ENCODE results near the gene AFF1.

DNA sequence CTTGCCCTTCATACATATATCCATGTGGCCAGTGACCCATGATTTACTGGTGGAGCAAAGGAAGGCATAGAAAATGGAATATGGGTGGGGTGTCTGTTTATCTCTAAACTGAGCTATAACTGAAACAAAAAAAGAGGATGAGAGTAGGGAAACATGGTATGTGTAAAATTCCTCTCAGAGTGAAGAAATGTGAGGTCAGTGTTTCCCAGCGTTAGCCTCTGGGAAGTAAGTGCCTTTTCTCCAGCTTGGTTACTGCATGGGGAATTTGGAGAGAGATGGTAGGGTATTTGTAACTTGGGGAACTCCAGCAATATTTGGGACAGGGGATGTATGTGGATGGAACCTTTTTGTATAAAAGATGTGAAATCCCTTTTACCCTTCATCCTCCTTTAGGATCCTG, 89.4 kb downstream of the AFF1 start:
- TF ChIP-seq CEBPB (IDR thresholded peaks at IDR 0.05) (no peak), CREB1 (IDR thresholded peaks at IDR 0.05; ENCODE audit: low read depth) (no peak), YY1 (IDR thresholded peaks at IDR 0.05; ENCODE audit: low read depth) (no peak), TAF1 (IDR thresholded peaks at IDR 0.05; ENCODE audit: low read depth) (no peak), FOXM1 (IDR thresholded peaks at IDR 0.05; ENCODE audit: borderline replicate concordance, low read depth) (no peak), TCF12 (IDR thresholded peaks at IDR 0.05; ENCODE audit: low read depth) (no peak)
